Measurements from ENCODE around the gene GTF2H2C.
"Not testable (repeated sequence)": the region's sequence is repeated elsewhere in the genome, so short reads cannot be mapped to it uniquely, and the experiment has no call there.

GTF2H2C gene

GRCh38 chr5:69568072-69568471 is 8.1 kb downstream of the GTF2H2C start:
- not testable (repeated sequence) for DNase-seq

GRCh38 chr5:69583356-69583755 is 23.4 kb downstream of the GTF2H2C start:
- not testable (repeated sequence) for DNase-seq

- DNase-seq: not testable (repeated sequence)
Measured at GRCh38 chr5:69596114-69596840, 36.3 kb downstream of the GTF2H2C start.

- not testable (repeated sequence) for DNase-seq
Measured at GRCh38 chr5:69601947-69602346, 42.0 kb downstream of the GTF2H2C start.

- not testable (repeated sequence) for DNase-seq
Measured at GRCh38 chr5:69606839-69607238, 46.8 kb downstream of the GTF2H2C start.

GRCh38 chr5:69607750-69608149 is 47.8 kb downstream of the GTF2H2C start:
- DNase-seq: not testable (repeated sequence)

GRCh38 chr5:69608861-69609496 is 49.0 kb downstream of the GTF2H2C start:
- not testable (repeated sequence) for DNase-seq

- not testable (repeated sequence) for DNase-seq
Measured at GRCh38 chr5:69614843-69615242, 54.9 kb downstream of the GTF2H2C start.

GRCh38 chr5:69631879-69632278 is 71.9 kb downstream of the GTF2H2C start:
- DNase-seq: not testable (repeated sequence)
